Right ventricle myocardium inferior (tissue), 1 donor: Measurements from ENCODE around the gene ZSWIM3. TPM values are rescaled to one million over a fixed set of nuclear protein-coding genes. Genes with fewer than 3 reads are reported as not detected.

Source experiments
- ATAC-seq: fragments of 200-7000 bp; cut with Tn5 transposase; one replicate; pipeline ENCODE4 v1.9.1; 2020; ENCODE audit warnings: mild to moderate bottlenecking, moderate library complexity
- DNase-seq: peaks from one replicate; pipeline ENCODE4 v3.0.0; 2021; ENCODE audit errors: missing footprints
- intact Hi-C: fragments of 100-400 bp; cut with DNase I; formaldehyde crosslinking; loops from one replicate; pipeline ENCODE4 v1.11.0; 2022
- long read RNA-seq: library from polyadenylated mRNA; unstranded; transcript quantifications from one replicate; pipeline ENCODE4 v2.0.0, GENCODE V29; 2021
- total RNA-seq: library from RNA; stranded (reverse); fragmentation: NEBNext Ultra II Directional; extraction: Animal tissue kit (Norgen Biotek cat#: 25700); gene quantifications from one replicate; pipeline ENCODE4 v1.2.1, GENCODE V29; 2021
- donor health status: DM: no; HTN: yes; CAD: no; lungs with severe emphysema.

The ZSWIM3 gene
- total RNA-seq, result 2.1 TPM
- long read RNA-seq, partial matches to known transcripts, result 0 of 1 reads
- long read RNA-seq, other reads (novel, unspliced or antisense), result 0 of 1 reads

DNA sequence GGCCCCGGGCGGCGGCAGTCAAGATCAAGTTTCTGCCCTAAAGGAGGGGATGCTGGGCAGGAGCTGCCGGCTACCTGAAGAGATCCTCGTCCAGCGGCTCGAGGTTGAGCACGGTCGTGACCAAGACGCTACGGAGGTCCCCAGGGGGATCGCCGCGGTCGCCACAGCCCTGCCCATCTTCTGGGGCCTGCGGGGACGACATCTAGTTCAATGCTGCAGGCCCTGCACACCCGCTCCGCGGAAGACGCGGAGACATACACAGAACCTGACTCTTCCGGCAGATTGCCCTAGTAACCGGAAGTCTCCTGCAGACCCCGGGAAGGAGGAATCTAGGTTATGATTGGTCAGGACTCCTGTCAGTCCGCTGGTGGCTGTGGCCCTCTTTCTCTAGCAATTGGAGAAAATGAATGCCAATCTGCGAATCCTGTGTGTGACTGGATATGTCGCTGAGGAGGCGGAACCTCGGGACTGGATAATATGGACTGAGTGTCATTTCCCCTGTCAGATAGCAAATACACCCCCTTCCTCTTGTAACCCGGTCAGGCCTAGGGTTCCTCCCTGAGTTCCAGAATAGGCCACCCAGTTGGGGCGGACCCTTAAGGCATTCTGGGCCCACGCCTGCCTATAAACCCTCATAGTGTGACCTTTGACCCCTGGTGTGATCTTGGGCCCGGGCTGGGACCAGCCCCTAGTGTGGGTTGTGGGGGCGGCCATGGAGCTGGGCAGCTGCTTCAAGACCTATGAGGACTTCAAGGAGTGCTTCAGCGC lies at the start of gene ZSWIM3, which contains the start of gene ACOT8:
Gene ZSWIM3 (plus strand): TSS at position 501 of the 768 bp plus-strand sequence. CDS start 212 bp downstream, at position 713.
Gene ACOT8 (minus strand): TSS at position 279 of the 768 bp plus-strand sequence. CDS start 77 bp downstream, at position 202.
- intact Hi-C loops, result no loop called here
- peak; percentile 99 for ATAC-seq
- peak; percentile 94 for DNase-seq

DNA sequence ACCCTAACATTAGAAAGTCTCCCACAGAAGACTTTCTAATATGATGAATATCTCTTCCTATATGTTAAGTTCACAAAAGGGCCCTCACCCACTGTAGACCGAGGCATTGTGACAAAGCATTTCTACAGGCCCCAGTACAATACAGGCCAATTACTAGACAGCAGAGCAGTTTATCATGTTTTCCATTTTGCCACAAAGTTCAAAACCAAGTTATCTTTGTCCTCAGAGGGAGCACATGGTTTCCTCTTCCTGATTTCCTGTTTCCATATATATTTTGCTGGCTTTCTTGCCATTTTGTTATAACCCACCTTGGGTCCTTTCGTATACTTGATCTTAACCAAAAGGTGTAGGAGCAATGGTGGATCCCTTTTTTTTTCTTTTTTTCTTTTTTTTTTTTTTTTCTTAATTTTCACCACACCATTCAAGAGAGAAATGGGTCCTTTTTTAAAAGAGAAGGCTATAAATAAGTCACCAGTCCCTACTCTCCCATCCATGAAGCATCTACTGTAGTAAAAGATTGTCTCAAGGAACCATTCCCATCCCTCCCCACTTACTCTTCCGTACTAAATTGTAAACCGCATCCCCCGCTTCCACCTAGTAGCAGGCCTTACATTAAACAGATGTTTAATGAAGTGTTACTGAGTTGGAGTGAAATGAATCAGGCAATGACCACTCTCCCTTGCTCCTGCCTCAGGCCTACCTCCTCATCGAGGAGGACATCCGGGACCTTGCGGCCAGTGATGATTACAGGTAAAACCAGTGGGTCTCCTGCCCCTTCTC lies 47.0 kb upstream of the ZSWIM3 start:
- no peak for DNase-seq
- intact Hi-C loops, result no loop called here
- no peak for ATAC-seq

DNA sequence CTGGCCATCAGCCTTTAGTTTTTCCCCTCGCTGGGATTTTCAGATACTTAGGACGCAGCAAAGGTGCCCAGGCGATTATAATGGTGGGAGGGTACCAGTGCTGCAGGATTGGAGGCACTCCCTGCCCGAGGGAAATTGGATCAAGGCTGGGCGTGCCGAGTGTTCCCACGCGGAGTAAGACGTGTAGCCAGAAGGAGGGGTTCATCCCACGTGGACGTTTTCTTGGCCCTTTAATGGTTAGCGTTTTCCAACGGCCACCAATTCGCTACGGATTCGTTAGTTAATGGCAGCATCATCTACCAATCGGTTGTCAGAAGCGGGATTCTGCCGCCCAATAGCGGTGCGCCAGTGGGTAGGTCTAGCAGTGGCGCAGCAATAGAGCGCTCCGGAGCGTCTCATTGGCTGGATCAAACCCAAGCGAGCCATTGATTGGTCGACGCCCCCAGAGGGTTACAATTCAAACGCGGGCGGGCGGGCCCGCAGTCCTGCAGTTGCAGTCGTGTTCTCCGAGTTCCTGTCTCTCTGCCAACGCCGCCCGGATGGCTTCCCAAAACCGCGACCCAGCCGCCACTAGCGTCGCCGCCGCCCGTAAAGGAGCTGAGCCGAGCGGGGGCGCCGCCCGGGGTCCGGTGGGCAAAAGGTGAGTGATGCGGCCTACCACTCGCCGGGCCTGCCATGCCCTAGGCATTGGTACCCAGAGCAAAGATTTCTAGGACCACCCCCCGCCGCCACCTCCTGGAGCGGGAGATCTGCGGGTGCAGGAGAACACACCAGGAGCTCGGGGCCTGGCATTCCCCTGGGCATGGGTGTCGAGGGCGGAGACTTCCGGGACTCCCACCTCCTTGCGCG lies 45.0 kb upstream of the ZSWIM3 start, which contains the start of gene UBE2C:
Gene UBE2C (plus strand): TSS at position 488 of the 849 bp plus-strand sequence. CDS start 52 bp downstream, at position 540.
- intact Hi-C loops, result no loop called here
- DNase-seq (peak; percentile 97), ATAC-seq (peak; percentile 99)

DNA sequence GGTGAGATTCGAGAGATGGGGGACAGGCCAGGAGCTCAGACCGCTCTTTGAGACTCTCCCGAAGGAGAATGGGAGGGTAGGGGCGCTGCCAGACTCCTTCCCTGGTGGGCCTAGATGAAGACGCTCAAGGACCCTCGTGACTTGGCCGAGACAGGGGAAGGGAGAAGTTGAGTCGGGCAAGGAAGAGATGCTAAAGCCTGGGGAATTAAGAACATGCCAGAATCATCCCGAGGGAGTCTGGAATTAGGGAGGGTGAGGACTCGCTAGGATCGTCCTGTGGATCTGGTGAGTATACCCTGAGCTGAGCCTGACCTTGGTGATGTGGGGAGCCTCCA lies 44.4 kb upstream of the ZSWIM3 start:
- ATAC-seq (no peak), DNase-seq (no peak)
- intact Hi-C loops, result no loop called here

DNA sequence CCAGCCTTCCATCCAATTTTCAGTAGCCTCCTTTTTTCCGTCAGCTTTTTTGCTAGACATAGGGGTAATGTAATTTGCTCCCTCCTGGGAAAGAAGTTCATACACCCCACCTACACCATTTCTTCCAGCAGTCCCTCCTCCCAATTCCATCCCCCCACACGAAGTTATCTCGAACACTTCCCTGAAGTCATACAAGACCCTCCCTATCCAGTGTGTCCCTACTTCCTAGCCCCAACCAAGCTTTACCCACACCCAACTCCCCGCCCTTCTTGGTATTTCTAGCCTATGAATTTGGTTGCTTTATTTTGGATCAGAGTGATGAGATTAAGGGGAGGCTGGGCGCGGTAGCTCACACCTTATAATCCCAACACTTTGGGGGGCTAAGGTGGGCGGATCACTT lies 43.9 kb upstream of the ZSWIM3 start:
- ATAC-seq (no peak), DNase-seq (no peak)
- intact Hi-C loops, result no loop called here

DNA sequence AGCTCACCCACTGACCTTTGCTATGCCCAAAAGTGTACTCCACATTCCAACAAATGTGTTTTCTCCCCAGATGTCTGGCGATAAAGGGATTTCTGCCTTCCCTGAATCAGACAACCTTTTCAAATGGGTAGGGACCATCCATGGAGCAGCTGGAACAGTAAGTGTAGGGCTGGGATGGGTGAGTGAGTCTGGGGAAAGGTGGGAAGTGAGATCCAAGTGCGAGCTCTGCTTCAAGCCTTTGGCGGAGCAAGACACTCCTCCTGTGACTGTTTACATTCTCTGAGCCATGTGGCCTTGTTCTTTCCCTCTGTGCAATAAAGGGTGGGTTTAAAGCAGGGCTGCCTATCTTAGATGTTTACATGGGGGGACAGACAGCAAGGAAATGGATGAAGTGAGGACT lies 43.1 kb upstream of the ZSWIM3 start:
- DNase-seq, result no peak
- no peak for ATAC-seq
- intact Hi-C loops, result no loop called here

DNA sequence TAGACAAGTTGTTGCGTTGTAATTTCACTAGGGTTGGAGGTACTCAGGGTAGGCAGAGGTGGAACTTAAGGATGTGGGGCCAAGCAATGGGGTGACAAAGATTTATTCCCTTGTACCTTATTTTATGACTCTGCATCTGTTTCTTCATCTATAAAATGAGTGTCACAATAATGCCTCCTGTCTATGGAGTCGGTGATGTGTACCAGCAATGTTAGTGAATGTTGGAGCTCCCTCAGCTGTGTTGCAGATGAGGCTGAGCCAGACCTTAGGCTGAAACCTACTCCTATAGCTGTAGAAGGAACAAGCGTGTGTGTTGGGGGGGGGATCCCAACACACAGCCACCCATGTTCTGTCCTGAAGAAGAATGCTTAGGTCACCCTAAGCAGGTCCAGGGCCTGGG lies 40.5 kb upstream of the ZSWIM3 start:
- intact Hi-C loops, result no loop called here
- DNase-seq, result no peak
- no peak for ATAC-seq

DNA sequence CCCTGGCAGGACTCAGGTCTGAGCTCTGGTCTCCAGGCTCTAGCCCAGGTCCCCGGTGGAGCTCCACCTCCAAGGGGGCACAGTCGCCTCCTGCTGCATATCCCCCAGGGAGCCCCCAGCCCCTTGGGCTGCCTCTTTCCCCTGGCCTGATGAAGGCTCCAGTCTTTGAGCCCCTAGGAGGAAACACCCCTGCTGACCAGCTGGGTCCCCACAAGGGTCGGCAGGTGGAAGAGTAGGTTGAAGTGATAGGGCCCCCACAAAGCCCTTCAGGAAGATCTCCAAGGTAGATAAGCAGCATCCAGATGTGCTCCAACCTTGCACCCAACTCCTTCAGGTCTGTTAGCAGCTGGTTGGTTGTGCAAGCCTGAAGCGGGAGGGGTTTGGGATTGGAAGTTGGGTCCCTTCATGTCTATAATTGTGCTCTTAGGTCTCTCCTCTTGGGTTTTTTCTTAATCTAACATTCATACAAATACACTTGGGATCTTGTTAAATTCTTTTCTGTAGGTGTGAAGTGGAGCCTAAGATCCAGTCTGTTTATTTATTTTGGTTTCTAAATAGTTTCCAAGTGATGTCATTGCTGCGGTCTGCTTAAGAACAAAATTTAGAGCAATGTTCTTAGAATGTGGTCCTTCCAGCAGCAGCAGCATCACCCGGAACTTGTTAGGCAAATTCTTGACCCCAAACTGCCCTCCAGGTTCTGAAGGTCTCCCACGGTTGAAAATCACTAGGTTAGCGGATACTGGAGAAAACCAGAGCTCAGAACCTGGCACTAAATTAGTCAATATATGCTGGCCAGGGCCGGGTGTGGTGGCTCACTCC lies 39.8 kb upstream of the ZSWIM3 start:
- no peak for DNase-seq
- intact Hi-C loops, result no loop called here
- no peak for ATAC-seq

DNA sequence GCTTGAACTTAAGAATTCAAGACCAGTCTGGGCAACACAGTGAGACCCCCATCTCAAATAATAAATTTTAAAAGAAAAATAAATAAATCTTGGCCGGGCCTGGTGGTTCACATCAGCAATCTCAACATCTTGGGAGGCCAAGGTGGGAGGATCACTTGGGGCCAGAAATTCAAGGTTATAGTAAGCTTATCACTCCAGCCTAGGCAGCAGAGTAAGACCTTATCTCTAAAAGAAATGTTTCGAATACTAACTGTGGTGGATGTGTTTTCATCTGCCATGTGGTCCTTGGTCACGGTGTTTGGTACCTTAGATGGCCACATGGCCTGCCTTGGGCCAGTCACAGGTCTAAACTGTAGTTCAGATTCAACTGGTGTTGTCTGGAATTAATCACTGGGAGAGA lies 39.2 kb upstream of the ZSWIM3 start:
- ATAC-seq, result no peak
- intact Hi-C loops, result no loop called here
- DNase-seq, result no peak

DNA sequence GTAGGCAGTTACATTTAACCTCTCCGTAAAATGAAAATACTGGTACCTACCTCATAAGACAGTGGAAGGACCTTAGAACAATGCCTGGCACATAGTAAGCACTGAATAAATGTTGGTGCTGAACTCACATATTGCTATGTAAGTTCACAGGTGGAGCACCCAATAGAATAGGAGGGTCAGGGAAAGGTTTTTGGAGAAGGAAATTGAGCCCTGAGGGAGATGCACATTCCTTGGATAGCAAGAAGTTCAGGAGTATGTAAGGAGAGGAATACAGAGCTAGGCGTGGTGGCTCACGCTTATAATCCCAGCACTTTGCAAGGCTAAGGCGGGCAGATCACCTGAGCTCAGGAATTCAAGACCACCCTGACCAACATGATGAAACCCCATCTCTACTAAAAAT lies 37.9 kb upstream of the ZSWIM3 start:
- DNase-seq (no peak), ATAC-seq (no peak)
- intact Hi-C loops, result no loop called here

DNA sequence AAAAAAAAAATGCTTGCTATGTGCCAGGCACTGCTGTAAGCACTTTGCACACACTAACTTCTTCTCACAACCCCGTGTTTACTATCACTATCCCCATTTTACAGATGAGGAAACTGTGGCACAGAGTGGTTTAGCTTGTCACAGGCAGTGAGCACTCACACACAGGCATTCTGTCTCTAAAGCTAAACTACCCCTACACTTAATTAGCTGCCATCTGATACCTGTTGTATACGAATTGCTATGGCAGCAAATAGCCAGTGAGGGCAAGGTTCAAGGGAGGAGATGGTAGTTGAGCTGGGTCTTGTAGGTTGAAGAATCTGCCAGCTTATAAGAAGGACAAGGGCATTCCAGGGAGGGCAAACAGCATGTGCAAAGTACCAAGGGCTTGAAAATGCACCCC lies 35.5 kb upstream of the ZSWIM3 start:
- intact Hi-C loops, result loop anchor here (10.0 kb wide), 1 partner anchor 263 kb away; the partner anchor contains the start of gene NCOA5
- ATAC-seq (no peak), DNase-seq (no peak)

DNA sequence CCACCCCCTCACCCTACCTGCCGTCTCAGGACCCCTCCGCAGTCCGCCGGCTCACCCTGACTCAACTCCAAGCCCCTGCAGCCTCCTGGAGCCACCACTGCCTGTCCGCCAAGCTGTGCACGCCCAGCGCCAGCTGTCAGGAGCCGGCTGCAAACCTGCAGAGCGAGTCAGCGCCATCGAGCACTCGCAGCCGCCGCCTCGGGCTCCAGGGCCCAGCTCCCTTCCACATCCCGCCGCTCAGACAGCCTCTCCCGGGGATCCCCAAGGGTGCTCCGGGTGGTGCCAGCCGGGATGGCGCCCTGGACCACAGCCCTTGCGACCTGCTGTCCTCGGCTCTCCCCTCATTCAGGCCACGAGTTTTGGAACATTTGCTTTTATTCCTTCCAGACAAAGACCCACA lies 34.6 kb upstream of the ZSWIM3 start:
- intact Hi-C loops, result loop anchor here (10.0 kb wide), 1 partner anchor 262 kb away; the partner anchor contains the start of gene NCOA5
- peak; percentile 73 for DNase-seq
- ATAC-seq, result peak; percentile 32

DNA sequence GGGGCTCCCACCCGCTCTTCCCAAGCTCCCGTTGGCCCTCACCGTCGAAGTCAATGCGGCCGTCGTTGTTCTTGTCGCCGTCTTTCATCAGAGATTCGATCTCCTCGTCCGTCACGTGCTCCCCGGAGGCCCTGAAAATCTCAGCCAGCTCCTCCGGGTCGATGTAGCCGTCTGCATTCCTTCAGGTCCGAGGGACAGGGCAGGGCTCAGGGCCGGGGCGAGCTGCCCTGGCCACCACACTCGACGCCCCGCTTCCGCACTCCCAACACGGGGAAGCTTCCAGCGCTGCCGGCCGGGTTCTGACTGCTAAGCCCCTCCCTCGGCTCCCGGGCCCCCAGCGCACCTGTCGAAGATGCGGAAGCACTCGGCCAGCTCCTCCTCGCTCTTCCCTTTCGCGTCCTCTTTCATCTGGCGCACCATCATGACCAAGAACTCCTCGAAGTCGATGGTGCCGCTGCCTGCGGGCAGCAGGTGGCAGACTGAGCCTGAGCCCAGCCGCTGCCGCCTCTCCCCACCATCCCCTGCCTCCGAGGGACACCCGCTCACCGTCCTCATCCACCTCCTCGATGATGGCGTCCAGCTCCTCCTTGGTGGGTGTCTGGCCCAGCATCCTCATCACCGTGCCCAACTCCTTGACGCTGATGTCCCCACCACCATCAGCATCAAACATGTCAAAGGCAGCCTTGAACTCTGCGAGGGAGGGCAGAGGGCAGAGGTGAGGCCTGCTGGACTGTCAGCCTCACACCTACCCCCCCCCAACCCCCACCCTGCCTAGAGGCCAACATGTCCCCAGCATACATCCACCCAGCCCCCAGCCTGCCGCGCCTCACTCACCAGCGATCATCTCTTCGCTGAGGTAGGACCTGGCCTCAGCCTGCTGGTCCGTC lies 33.2 kb upstream of the ZSWIM3 start:
- DNase-seq (peak; percentile 76), ATAC-seq (peak; percentile 72)
- intact Hi-C loops, result loop anchor here (10.0 kb wide), 1 partner anchor 261 kb away; the partner anchor contains the start of gene NCOA5

DNA sequence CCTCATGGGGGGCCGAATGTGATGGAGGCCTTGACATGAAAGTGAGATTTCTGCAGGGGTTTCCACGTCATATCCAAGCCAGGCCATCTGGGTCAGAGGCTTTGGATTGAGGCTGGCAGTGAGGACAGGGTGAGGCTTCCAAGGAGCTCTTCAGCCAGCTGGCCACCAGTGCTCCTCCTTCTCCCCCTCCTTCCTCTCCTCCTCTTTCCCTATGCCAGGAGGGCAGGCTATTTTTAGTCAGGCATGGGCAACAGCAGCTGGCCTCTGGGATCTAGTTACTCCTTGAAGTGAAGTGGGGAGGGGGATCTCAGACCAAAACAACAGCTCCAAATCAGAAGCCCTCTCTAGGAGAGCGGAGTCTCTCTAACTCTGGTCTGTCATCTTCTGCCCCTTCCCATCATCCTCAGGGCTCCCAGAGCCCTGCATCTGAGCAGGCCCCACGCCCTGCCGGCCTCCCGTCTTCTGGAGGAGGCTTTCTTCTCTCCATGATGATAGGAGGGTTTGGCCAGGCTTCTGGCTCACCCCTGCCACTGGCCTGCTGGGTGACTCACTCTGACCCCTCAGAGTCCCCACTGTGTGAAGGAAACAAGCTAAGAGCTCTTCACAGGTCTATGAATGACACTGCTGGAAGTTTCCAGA lies 30.9 kb upstream of the ZSWIM3 start:
- no peak for DNase-seq
- intact Hi-C loops, result loop anchor here (10.0 kb wide), 1 partner anchor 258 kb away; the partner anchor contains the start of gene NCOA5
- ATAC-seq, result peak; percentile 60

DNA sequence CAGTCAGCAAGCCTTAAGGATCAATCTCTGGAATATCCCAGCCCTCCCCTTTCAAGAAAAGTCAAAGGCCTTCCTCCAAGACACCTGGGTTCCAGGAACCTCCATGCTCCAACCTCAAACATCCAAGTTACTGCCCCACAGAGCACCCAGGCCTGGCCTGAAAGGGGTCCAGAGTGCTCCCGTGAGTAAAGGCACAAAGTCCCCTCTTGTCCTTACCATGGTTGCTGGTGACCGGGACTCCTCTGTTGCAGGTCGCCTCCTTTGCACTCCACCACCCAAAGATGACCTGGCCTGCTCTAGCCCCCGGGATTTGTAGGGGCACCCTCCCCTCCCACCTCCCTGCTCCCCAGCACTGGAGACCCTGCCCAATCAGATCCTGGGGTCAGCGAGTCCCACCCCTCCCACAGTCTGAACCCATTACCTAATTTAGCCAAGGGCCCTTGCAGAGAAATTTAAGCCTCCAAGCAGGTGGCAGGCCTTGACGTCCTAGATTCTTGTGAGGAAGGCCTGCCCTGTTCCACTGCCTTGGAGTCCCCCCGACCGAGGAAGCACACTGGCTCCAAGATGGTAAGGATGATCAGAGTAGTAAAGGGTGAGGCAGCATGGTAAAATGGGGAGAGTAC lies 30.3 kb upstream of the ZSWIM3 start, which contains the start of gene TNNC2:
Gene TNNC2 (minus strand): TSS at position 283 of the 623 bp plus-strand sequence. CDS start 64 bp downstream, at position 219.
- intact Hi-C loops, result loop anchor here (10.0 kb wide), 1 partner anchor 258 kb away; the partner anchor contains the start of gene NCOA5
- ATAC-seq (no peak), DNase-seq (no peak)

DNA sequence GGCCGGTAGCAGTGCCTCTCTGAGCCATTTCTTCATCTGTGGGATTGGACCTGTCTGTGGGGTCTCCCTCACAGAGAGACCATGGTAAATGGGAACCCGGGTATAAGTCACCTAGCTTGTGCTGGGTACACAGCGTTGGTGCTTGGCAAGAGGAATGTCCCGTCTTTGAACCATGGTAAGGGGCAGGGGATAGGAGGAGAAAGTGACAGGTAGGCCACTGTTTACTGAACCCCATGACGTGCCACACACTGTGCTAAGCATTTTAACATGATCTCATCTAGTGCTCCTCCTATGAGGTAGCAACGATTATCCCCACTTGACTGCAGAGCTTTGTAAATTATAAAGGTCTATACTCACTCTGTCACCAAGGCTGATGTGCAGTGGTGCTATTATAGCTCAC lies 29.7 kb upstream of the ZSWIM3 start:
- intact Hi-C loops, result loop anchor here (10.0 kb wide), 1 partner anchor 257 kb away; the partner anchor contains the start of gene NCOA5
- no peak for ATAC-seq
- no peak for DNase-seq
